Body of pancreas (tissue), 4 donors: ENCODE results near the gene TMPRSS9. TPM values are rescaled to one million over a fixed set of nuclear protein-coding genes. Genes with fewer than 3 reads are reported as not detected.

Experiments
- ATAC-seq: fragments of 150-250 bp; one replicate; pipeline ENCODE4 v1.9.1; 2016
- DNase-seq, 4 donors: peaks; one replicate each; pipeline ENCODE4 v3.0.0-alpha.2; 2019
- H3K27ac ChIP-seq, 4 donors: fragments of 200-600 bp; sonication (generic); 1 replicate in 3 of 4; 2 replicates in 1 of 4; pipeline versions ENCODE4 v1.5.1 to v1.6.1; 2016 to 2019; ENCODE audit warnings: mild to moderate bottlenecking in 1 of 4, mixed read lengths in 1 of 4, moderate library complexity in 1 of 4
- H3K27me3 ChIP-seq, 2 donors: fragments of 200-600 bp; sonication (generic); one replicate each; pipeline ENCODE4 v1.6.0; 2016; ENCODE audit warnings: mild to moderate bottlenecking in 1 of 2
- H3K36me3 ChIP-seq, 2 donors: fragments of 200-600 bp; sonication (generic); replicated peaks in 1 of 2; 2 replicates each; pipeline ENCODE4 v1.5.1; 2016; ENCODE audit warnings: low read depth in 2 of 2; ENCODE audit not compliant: insufficient read depth in 1 of 2
- H3K4me1 ChIP-seq: fragments of 200-600 bp; sonication (generic); one replicate; pipeline ENCODE4 v1.6.0; 2016
- H3K4me3 ChIP-seq, 2 donors: fragments of 200-600 bp; sonication (generic); 1 replicate in 1 of 2; 2 replicates in 1 of 2; pipeline ENCODE4 v1.5.1; 2016 to 2019
- H3K9me3 ChIP-seq, 3 donors: fragments of 200-600 bp; sonication (generic); 1 replicate in 2 of 3; 2 replicates in 1 of 3; pipeline ENCODE4 v1.5.1; 2016
- CTCF ChIP-seq, 7 experiments: fragments of 450-650 bp in 4 of 7; fragments of 200-600 bp in 3 of 7; sonication (generic) in 3 of 7; IDR thresholded peaks; one replicate each; pipeline ENCODE4 v1.5.1; 2016 to 2019; ENCODE audit warnings: antibody characterized with exemption in 7 of 7
- POLR2A ChIP-seq, 3 donors: fragments of 450-650 bp; IDR thresholded peaks; one replicate each; pipeline ENCODE4 v1.6.1; 2016; ENCODE audit warnings: antibody characterized with exemption in 3 of 3, mild to moderate bottlenecking in 2 of 3
- WGBS, 2 donors: methylation state at CpG; one replicate each; pipeline ENCODE4 v1.1.5; 2017; 5-methylcytosine and 5-hydroxymethylcytosine counted together
- intact Hi-C: fragments of 100-400 bp; cut with DNase I; formaldehyde crosslinking; loops from one replicate; pipeline ENCODE4 v1.15.1; 2023
- total RNA-seq, 2 donors: library from RNA; depleted of rRNA; stranded (reverse); fragments of >200 nt; gene quantifications; one replicate each; pipeline ENCODE4 v1.1.0, GENCODE V29; 2016

The TMPRSS9 gene
- total RNA-seq, 2 donors from 2014 or later, result not detected

- DNase-seq, result no peak
Observed at GRCh38 chr19:2454199-2454961, 94.3 kb downstream of the TMPRSS9 start.

GRCh38 chr19:2454962-2455850, 95.1 kb downstream of the TMPRSS9 start:
- H3K27ac ChIP-seq, result peak overlapping the region in 2 of 4 donors; percentile 23 to 30
- no peak for DNase-seq
- intact Hi-C loops, result no loop called here
- H3K4me3 ChIP-seq, result no peak overlapping the region
- TF ChIP-seq POLR2A (IDR thresholded peaks at IDR 0.05) (no peak), CTCF (IDR thresholded peaks at IDR 0.05) (no peak)
- WGBS, 2 donors, result 72 to 94% methylated on average over 6 to 14 of the region's 14 CpGs
- no peaks in the 10 kb centered on the region for H3K9me3 ChIP-seq
- peaks cover 16% of the 10 kb centered on the region for H3K4me1 ChIP-seq
- ATAC-seq, result no peak
- H3K27me3 ChIP-seq, result no peaks in the 10 kb centered on the region
- H3K36me3 ChIP-seq, result no peaks in the 10 kb centered on the region

More at GRCh38 chr19:2454199-2454961, 94.3 kb downstream of the TMPRSS9 start:
- H3K27me3 ChIP-seq, result no peaks in the 10 kb centered on the region
- 88 to 90% methylated on average over 16 to 19 of the region's 19 CpGs for WGBS, 2 donors
- no peak overlapping the region for H3K4me3 ChIP-seq
- intact Hi-C loops, result no loop called here
- TF ChIP-seq CTCF (IDR thresholded peaks at IDR 0.05), result no peak
- no peak for TF ChIP-seq POLR2A (IDR thresholded peaks at IDR 0.05)
- H3K9me3 ChIP-seq, result no peaks in the 10 kb centered on the region
- no peak for ATAC-seq
- no peaks in the 10 kb centered on the region for H3K36me3 ChIP-seq
- H3K4me1 ChIP-seq, result peaks cover 16% of the 10 kb centered on the region
- no peak overlapping the region for H3K27ac ChIP-seq

- TF ChIP-seq CTCF (IDR thresholded peaks at IDR 0.05), result no peak
- Histone ChIP-seq H3K9me3 (no peaks in the 10 kb centered on the region), H3K4me1 (peaks cover 16% of the 10 kb centered on the region), H3K4me3 (peak overlapping the region; percentile 79 to 90), H3K27ac (peak overlapping the region in 3 of 4 donors; percentile 23 to 50 (median 49)), H3K36me3 (no peaks in the 10 kb centered on the region), H3K27me3 (no peaks in the 10 kb centered on the region)
- DNase-seq (peak in 3 of 4 donors; percentile 29 to 44 (median 32)), ATAC-seq (no peak)
- intact Hi-C loops, result no loop called here
- 1% methylated on average over 54 of the region's 62 CpGs; no CpG with 5 or more reads in 1 of the 2 donors for WGBS, 2 donors
Observed at GRCh38 chr19:2455851-2456570, 95.9 kb downstream of the TMPRSS9 start.

- Histone ChIP-seq H3K27me3 (no peaks in the 10 kb centered on the region), H3K4me3 (no peak overlapping the region), H3K4me1 (peaks cover 28% of the 10 kb centered on the region), H3K27ac (peak overlapping the region in 3 of 4 donors; percentile 63 to 82 (median 73)), H3K9me3 (no peaks in the 10 kb centered on the region), H3K36me3 (no peaks in the 10 kb centered on the region)
- DNase-seq (no peak), ATAC-seq (no peak)
- WGBS, 2 donors, result 90 to 91% methylated on average over 5 to 8 of the region's 8 CpGs
- TF ChIP-seq CTCF (IDR thresholded peaks at IDR 0.05) (no peak), POLR2A (IDR thresholded peaks at IDR 0.05) (no peak)
- intact Hi-C loops, result no loop called here
Observed at GRCh38 chr19:2457394-2458037, 97.5 kb downstream of the TMPRSS9 start.
